ENCODE data around the gene LPCAT2. TPM values are rescaled to one million over a fixed set of nuclear protein-coding genes. Genes with fewer than 3 reads are reported as not detected.

Gene LPCAT2
- total and polyA plus RNA-seq, 2 of the 8 experiments (the other 6 are each of a cell fraction or from before 2014, with no cell fraction given), result 2.2 to 10.6 TPM

DNA sequence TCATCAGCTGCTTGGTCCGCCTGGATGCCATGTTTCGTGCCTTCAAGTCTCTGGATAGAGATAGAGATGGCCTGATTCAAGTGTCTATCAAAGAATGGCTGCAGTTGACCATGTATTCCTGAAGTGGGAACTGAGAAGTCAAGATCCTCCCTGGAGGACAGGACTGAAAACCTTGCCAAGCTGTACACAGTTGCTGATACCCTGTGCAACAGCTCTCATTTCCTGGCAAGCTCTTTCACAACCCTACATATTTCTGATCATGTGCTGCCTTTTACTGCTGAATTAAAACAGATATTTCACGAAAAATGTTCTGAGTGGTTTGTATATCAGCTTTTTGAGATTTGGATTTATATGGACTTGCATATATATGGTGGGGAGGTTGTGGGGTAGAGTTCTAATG lies 58.5 kb downstream of the LPCAT2 start:
- no peak overlapping the region for H3K4ac ChIP-seq (replicated peaks; ENCODE audit: insufficient read length, low read depth, low read length)
- H4K5ac ChIP-seq (ENCODE audit: insufficient read length, low read depth, low read length), result no peak overlapping the region
- H3K23ac ChIP-seq (ENCODE audit: insufficient read length), result no peak overlapping the region
- no peak overlapping the region for H2BK5ac ChIP-seq (ENCODE audit: low read depth, low read length)
- H4K91ac ChIP-seq (replicated peaks; ENCODE audit: insufficient read length, low read length), result no peak overlapping the region
- POLR2A ChIA-PET (ENCODE audit: partially characterized antibody), result no interaction called here
- no peaks in the 10 kb centered on the region for H3K27me3 ChIP-seq (replicated peaks in 1 of 4; ENCODE audit: control insufficient read depth in 3 of 4, extremely low read depth in 1 of 4, insufficient read depth in 3 of 4, low read length in 3 of 4)
- no peak overlapping the region for H3K56ac ChIP-seq (replicated peaks; ENCODE audit: insufficient read length, low read depth, low read length)
- H3K4me1 ChIP-seq (replicated peaks in 1 of 4; ENCODE audit: control insufficient read depth in 3 of 4, insufficient read depth in 4 of 4, low read length in 3 of 4), result no peaks in the 10 kb centered on the region
- H3K36me3 ChIP-seq (ENCODE audit: control insufficient read depth in 2 of 4, insufficient read depth in 4 of 4, low read length in 3 of 4), result no peaks in the 10 kb centered on the region
- H3K9ac ChIP-seq (replicated peaks in 1 of 4; ENCODE audit: extremely low read depth in 1 of 4, low read depth in 3 of 4, low read length in 3 of 4), result no peak overlapping the region
- no peaks in the 10 kb centered on the region for H3K79me2 ChIP-seq (ENCODE audit: control insufficient read depth in 1 of 2, insufficient read depth in 2 of 2, low read length in 2 of 2)
- no peak overlapping the region for H3K4me2 ChIP-seq (ENCODE audit: insufficient read depth in 1 of 2, low read depth in 2 of 2, low read length in 2 of 2)
- H3K79me1 ChIP-seq (ENCODE audit: low read depth, low read length), result no peaks in the 10 kb centered on the region
- no peak overlapping the region for H3K18ac ChIP-seq (ENCODE audit: extremely low read depth, low read length)
- CTCF ChIA-PET (ENCODE audit: partially characterized antibody), result interaction anchor here (1.5 kb wide), 1 partner anchor 102 kb away, joined by 5 read pairs; no protein-coding TSS in a partner anchor
- no peak overlapping the region for H2BK120ac ChIP-seq (replicated peaks; ENCODE audit: low read depth, low read length)
- H3K14ac ChIP-seq (ENCODE audit: insufficient read length), result no peak overlapping the region
- no peak overlapping the region for H3K4me3 ChIP-seq (ENCODE audit: extremely low read depth in 1 of 4, insufficient read depth in 2 of 4, low read depth in 3 of 4, low read length in 4 of 4)
- H3K23me2 ChIP-seq (ENCODE audit: low read depth, low read length), result no peaks in the 10 kb centered on the region
- H2BK20ac ChIP-seq (ENCODE audit: low read length), result no peak overlapping the region
- DNase-seq (ENCODE audit: low read depth in 1 of 2, low spot score in 2 of 2), result no peak
- no peaks in the 10 kb centered on the region for H4K20me1 ChIP-seq (replicated peaks in 1 of 2; ENCODE audit: control insufficient read depth in 1 of 2, insufficient read depth in 2 of 2, low read length in 2 of 2)
- H2BK12ac ChIP-seq (ENCODE audit: low read depth, low read length), result no peak overlapping the region
- no peak overlapping the region for H3K27ac ChIP-seq (ENCODE audit: low read depth, low read length)
- H2AFZ ChIP-seq (ENCODE audit: low read length), result no peak overlapping the region
- no peak overlapping the region for H2BK15ac ChIP-seq (ENCODE audit: low read length)
- H4K8ac ChIP-seq (ENCODE audit: extremely low read depth, insufficient read depth, low read length), result no peak overlapping the region
- H3K9me3 ChIP-seq (ENCODE audit: insufficient read depth in 2 of 2, low read depth in 1 of 2, low read length in 1 of 2), result no peaks in the 10 kb centered on the region
- FAIRE-seq, result no peak
- 93% methylated on average over 3 of the region's 3 CpGs; no CpG with 5 or more reads in 1 of the 2 experiments for WGBS, 2 experiments (ENCODE audit: extremely low coverage in 1 of 2, insufficient coverage in 1 of 2, insufficient read length in 1 of 2, insufficient replicate concordance in 2 of 2, low coverage in 1 of 2, low lambda C conversion rate in 2 of 2, missing lambda C conversion rate in 1 of 2)
- H2AK5ac ChIP-seq (ENCODE audit: low read depth, low read length), result no peak overlapping the region
